GM18499 (cell line): Measurements from ENCODE around the gene STX5.
"Not testable (repeated sequence)": the region's sequence is repeated elsewhere in the genome, so short reads cannot be mapped to it uniquely, and the experiment has no call there.

Experiments
- ATAC-seq: cut with Tn5 transposase; IDR thresholded peaks from one replicate; pipeline ENCODE4 v1.9.1; 2021; ENCODE audit warnings: moderate number of reproducible peaks; ENCODE audit not compliant: insufficient read depth, unreplicated experiment

Gene STX5

GRCh38 chr11:62832336-62833234 is 734 bp upstream of the STX5 start, which contains the start of gene TEX54:
TSS of gene TEX54 (minus strand) at chr11:62832841.
- ATAC-seq: no peak

GRCh38 chr11:62830904-62831519 is 839 bp downstream of the STX5 start:
- peak; percentile 3 for ATAC-seq

DNA sequence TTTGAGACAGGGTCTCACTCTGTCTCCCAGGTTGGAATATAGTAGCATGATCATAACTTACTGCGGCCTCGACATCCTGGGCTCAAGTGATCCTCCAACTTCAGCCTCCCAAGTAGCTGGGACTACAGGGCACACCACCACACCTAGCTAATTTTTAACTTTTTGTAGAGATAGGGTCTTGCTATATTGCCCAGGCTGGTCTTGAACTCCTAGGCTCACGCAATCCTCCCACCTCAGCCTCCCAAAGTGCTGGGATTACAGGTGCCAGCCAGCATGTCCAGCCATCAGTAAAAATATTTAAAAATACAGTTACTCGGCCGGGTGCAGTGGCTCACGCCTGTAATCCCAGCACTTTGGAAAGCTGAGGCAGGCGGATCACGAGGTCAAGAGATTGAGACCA is 3.7 kb downstream of the STX5 start:
- ATAC-seq: not testable (repeated sequence)

DNA sequence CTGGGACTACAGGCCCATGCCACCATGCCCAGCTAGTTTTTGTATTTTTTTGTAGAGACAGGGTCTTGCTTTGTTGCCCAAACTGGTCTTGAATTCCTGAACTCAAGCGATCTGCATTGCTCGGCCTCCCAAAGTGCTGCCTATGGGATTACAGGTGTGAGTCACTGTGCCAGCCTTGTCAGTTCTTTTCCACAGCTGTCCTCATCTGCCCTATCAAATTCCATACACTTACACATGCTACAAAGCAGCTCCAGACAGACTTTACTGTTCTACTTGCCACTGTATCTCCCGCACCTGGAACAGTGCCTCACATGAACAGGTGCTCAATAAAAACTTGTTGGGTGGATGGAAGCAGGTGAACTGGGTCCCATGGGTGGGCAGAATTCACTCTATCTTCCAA is 8.2 kb downstream of the STX5 start:
- no peak for ATAC-seq

GRCh38 chr11:62817129-62817528 is 14.7 kb downstream of the STX5 start:
- ATAC-seq: no peak

DNA sequence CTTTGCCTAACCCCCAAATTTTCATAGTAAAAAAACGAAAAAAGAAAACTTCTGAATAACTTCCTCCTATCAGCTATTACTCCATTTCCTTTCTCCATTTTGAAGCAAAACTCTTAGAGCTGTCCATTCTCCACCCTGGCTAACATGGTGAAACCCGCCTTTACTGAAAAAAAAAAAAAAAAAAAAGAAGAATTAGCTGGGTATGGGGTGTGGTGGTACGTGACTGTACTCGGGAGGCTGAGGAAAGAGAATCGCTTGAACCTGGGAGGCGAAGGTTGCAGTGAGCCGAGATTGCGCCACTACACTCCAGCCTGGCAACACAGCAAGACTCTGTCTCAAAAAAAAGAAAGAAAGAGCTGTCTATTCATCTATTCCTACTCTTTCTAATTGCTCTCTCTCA is 15.3 kb downstream of the STX5 start:
- ATAC-seq: no peak

DNA sequence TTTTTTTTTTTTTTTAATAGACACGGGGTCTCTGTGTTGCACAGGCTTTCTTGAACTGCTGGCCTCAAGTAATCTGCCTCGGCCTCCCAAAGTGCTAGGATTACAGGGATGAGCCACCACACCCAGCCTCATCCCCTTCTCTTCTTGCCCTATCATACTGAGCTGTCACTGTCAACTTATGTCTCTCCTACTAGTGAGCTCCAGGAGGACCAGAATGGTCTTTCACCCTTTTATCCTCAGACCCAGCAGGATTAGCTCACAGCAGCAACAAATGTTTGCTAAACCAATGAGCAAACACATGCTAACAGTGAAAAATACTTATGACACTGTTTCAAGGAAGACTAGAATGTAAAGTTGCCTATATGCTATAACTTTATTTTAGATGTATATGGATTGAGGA is 20.2 kb downstream of the STX5 start:
- no peak for ATAC-seq

GRCh38 chr11:62810748-62811147 is 21.1 kb downstream of the STX5 start:
- ATAC-seq: no peak

- ATAC-seq: no peak
These were observed 25.2 kb downstream of the STX5 start for GRCh38 chr11:62806611-62807121.

GRCh38 chr11:62805961-62806441 is 25.9 kb downstream of the STX5 start:
- no peak for ATAC-seq

DNA sequence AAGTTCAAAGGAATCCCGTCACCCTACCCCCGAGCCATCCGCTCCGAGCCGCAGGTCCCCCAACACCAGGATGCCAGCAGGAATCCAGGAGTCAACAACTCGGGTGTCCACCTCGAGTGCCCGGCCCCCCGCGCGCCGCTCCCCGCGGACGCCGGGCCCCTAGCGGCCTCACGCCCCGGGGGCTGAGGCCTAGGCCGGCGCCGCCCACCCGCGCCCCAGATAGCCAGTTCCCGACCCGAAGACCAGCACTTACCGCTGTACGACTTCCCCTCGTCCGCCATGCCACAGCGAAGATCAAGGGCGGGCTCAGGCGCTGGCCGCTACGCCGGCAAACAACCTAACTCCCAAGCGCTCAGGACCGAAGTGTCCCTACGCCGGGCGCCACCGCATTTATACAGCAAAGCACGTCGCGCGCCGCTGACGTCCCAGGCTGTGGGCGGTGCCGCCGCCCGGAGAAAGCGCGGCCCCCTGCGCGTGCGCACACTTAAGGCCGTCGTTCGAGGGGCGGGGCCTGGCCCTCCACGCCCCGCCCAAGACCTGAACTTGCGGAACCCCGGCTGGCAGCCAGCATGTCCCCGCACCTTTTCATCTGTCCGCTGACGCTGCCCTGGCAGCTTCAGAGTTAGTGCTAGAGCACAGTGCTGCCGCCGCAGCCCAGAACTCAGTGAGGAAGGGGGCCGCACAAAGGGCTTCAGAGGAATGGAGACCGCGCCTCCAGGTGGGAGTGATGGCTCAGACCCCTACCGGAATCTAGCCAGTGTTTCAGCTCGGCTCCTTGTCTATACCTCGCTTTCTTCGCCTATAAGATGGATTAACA is 26.6 kb downstream of the STX5 start, which contains the start of gene NXF1:
NXF1 (minus strand) TSS at position 365 of the 817 bp plus-strand sequence; CDS start at position 281, 84 bp downstream.
- peak; percentile 56 for ATAC-seq

GRCh38 chr11:62804310-62805075 is 27.4 kb downstream of the STX5 start:
- no peak for ATAC-seq

- ATAC-seq: no peak
These were observed 30.8 kb downstream of the STX5 start for GRCh38 chr11:62801071-62801470.

GRCh38 chr11:62799486-62799885 is 32.4 kb downstream of the STX5 start:
- ATAC-seq: no peak

- ATAC-seq: no peak
These were observed 35.6 kb downstream of the STX5 start for GRCh38 chr11:62796281-62796680.

GRCh38 chr11:62794201-62794775 is 37.6 kb downstream of the STX5 start:
- no peak for ATAC-seq

DNA sequence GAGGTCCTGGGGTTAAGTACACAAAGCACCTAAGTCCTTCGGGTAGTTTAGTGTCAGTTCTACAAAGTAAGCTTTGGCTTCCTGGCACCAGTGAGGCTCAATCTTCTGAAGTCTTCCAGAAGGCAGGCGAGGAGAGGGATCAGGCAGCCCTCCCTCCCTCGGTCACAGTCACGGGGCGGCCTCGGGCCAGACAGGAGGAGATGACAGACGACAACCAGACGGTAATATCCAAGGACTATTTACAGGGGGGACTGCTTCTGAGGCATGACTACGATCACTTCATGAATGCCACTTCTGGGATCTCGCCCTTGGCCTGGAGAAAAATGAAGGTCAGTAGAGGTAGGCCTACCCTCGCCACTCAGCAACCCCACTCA is 39.7 kb downstream of the STX5 start:
- ATAC-seq: no peak

GRCh38 chr11:62791501-62792201 is 40.2 kb downstream of the STX5 start, which contains the start of gene TMEM223:
TSS of gene TMEM223 (minus strand) at chr11:62792006. CDS start at chr11:62791994, 12 bp downstream.
- ATAC-seq: no peak

DNA sequence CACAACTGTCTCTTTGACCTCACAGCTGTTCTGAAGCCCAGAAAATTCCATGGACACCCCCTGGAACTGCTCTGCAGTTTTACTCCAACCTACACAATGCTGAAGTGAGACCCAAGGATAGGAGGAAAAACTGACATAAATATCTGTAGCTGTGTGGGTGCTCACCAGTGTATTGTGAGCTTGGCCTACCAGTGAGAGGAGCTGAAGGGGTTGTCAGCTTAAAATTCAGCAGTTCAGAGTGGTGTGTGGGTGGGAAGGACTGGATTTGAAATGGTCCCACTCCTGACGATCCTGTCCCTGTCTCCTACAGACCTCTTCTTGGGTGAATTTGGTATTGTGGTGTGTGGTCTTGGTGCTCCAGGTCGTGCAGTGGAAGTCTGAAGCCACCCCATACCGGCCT is 42.3 kb downstream of the STX5 start:
- no peak for ATAC-seq
